GM18508 (cell line): ENCODE results near the gene ITSN1.

Experiments used
- ATAC-seq: cut with Tn5 transposase; IDR thresholded peaks from one replicate; pipeline ENCODE4 v1.9.1; 2021; ENCODE audit warnings: moderate number of reproducible peaks; ENCODE audit not compliant: insufficient read depth, unreplicated experiment

The ITSN1 gene

GRCh38 chr21:33828577-33828976 lies 186.3 kb downstream of the ITSN1 start:
- ATAC-seq: no peak

DNA sequence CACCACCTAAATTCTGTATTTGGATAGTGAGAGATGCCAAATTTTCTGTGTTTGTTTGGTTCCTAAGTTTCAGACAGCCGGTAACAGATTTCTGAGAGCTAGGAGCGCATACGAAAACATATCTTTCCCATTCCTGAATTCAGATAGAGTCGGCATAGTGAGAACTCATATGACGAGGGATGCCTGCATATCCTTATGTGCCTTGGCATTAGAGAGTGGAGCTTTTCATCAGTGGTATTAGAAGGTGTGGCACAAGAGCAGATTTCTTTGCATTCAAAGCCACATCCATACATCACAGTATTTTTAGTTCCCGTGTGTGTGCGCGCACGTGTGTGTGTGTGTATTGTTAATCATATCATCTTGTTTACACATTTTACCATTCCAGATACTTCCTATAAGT lies 187.5 kb downstream of the ITSN1 start:
- no peak for ATAC-seq

DNA sequence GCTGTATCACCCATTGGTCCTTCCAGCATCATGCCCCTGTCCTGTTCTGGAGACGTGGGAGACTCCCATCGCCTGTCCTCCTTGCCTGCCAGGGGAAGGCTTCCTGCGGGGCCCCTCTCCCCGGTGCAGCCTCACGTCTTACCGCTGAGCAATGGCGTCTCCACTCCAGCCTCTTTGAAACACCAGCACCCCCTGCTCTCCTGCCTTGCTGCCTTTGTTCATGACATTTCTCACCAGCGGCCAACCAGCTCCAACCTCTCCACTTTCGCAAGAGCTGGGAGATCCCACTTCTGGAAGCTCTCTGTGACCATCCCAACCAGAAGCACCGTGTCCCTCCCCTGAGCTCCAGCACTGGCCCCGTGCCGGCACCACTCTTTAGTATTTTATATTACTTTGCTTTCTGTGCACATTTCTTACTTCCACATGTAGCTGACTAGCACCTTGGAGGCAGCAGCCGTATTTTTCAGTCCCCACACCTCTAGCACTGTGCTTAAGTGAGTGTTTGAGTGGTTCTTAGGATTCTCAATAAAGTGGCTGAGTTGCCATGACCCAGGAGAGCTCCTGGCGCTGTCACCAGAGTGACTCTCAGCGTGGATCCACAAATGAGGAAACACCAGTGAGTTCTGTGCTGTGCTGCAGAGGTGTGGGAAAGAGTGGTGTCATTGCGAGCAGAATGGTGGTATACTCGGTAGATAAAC lies 189.8 kb downstream of the ITSN1 start:
- ATAC-seq: no peak

DNA sequence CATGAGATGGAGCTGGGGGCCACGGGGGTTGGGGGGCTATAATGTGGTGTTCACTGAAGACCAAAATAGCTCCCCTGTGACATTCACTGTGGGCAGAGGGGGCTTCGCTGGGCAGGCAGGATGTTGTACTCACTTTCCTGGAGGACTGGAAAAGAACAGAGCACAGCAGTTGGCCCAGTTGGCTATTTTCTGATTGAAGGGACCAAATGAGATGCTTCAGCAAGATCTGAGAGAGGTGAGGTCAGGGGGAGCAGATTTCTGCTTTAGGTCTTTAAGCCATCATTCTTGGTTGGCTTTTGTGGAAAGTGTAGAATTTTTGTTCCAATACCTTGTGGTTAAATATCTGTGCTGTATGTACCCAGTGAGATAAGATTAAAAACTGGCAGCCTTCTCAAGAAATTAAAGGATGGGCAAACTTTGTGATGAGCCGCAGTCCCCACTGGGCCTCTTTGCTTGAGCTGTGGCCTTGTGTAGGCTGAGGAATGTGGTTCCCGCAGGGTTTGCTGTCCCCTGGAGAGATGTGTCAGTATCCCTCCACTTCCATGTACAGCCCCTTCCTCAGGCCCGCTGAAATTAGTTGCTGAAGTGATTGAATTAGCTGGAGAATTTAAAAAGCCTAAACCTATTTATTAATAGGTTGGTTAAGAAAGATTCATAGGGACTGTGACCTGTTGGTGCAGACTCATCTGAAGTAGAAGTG lies 192.7 kb downstream of the ITSN1 start:
- no peak for ATAC-seq

DNA sequence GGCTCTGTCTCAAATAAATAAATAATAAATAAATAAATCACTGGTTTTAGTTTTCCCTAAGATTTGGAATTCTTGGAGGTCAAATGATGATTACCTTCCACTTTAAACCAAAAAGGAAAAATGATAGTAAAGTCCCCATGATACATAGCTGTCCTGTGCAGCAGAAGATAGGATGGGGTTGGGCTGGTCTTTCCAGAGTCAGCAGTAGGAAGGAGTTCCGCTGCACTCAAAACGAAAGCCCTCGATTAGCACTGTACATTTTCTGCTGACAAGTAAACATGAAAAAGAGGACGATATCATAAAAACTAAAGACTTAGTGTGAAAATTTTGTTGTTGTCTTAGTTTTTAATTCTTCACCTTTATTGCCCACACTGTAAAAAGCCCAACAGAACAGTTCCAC lies 193.6 kb downstream of the ITSN1 start:
- no peak for ATAC-seq

- ATAC-seq: no peak
Measured at GRCh38 chr21:33836408-33836807, 194.1 kb downstream of the ITSN1 start.

DNA sequence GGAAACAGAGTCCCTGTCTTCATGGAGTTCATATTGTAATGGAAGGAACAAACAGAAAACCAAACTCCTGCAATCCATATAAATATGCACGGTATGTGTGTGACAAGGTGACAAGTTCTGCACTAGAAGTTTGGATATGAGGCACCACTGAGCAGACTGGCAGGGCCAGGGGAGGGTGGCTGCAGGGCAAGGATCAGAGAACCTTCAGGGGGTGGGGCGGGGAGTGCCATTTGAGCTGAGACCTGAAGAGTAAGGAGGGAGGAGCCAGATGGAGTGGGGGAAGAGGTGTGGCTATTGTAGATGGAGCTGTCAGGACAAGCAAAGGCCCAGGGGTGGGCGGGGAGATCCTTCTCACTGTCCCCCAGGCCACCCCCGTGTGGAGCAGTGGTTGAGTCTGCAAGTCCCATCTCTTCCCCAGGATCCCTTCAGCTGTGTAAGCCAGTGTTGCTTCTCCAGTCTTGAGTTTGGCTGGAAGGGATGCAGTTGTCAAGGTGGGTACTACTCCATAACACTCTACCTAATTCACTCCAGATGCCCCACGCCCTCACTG lies 196.9 kb downstream of the ITSN1 start:
- ATAC-seq: no peak

DNA sequence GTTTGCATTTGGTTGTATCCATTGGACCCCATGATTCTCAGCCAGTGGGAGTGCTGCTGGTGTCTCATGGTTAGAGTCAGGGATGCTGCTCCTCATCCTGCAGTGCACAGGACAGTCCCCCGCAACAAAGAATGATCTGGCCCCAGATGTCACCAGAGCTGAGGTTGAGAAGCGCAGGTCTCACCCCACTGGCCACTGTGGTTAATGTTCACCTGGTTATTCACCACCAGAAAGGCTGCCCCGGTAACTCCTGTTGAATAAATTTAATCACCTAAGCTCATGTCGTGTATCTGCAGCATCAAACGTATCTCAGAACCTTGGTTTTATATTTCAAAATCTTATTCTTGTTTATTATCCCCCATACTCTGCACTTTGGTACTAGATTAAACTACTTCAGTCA lies 197.5 kb downstream of the ITSN1 start:
- ATAC-seq: no peak

DNA sequence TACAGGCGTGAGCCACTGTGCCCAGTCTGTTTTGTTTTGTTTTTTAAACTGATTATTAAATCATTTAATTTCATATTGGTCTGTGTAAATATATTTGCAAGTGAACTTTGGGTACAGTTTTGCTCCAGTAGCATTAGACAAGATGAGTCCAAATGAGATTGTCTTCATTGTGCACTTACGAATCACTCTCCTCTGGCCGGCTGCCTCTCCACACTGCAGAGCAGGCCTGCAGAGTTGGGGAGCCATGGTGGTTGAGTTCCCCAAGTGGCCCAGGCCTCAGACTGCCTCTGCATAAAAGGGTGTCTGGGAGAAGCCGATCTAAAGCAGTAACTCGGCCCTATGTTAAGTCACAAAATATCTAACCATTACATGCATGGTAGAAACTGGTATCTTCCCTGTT lies 198.5 kb downstream of the ITSN1 start:
- ATAC-seq: no peak

DNA sequence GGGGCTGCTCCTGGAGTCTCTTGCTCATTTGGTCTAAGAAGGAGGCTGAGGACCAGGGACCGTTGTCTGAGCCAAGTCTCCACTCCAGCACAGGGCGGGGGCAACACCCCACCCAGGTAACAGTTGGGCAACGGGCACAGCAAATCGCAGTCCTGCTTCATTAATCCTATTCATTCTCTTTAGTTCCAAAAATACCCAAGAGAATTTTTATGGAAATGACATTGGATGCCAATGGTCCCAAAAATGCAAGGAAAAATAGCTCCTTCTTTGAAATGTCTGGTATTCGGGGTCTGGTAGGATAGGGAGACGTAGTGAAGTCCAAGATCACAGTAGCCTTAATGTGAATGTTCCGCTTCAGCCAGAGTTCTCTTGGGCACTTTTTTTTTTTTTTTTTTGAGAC lies 199.3 kb downstream of the ITSN1 start:
- ATAC-seq: no peak

GRCh38 chr21:33843216-33843615 lies 200.9 kb downstream of the ITSN1 start:
- ATAC-seq: no peak

- ATAC-seq: no peak
Measured at GRCh38 chr21:33844104-33844889, 202.0 kb downstream of the ITSN1 start.

DNA sequence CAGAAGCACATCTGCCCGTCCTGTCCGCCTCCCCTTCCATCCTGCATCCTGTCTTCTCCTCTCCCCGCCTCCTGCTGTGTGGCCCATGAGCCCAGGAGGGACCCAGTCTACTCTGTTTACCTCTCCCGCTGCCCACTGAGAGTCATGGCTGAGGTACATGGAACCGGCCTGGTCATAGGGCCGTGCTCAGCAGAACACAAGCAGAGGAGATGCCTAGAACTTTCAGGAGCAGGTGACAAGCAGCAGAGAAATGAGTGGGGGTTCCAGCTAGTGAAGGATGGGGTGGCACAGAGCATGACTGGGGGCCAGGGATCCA lies 202.5 kb downstream of the ITSN1 start:
- no peak for ATAC-seq

- ATAC-seq: no peak
Measured at GRCh38 chr21:33846141-33846540, 203.8 kb downstream of the ITSN1 start.

- no peak for ATAC-seq
Measured at GRCh38 chr21:33847588-33848248, 205.4 kb downstream of the ITSN1 start.

DNA sequence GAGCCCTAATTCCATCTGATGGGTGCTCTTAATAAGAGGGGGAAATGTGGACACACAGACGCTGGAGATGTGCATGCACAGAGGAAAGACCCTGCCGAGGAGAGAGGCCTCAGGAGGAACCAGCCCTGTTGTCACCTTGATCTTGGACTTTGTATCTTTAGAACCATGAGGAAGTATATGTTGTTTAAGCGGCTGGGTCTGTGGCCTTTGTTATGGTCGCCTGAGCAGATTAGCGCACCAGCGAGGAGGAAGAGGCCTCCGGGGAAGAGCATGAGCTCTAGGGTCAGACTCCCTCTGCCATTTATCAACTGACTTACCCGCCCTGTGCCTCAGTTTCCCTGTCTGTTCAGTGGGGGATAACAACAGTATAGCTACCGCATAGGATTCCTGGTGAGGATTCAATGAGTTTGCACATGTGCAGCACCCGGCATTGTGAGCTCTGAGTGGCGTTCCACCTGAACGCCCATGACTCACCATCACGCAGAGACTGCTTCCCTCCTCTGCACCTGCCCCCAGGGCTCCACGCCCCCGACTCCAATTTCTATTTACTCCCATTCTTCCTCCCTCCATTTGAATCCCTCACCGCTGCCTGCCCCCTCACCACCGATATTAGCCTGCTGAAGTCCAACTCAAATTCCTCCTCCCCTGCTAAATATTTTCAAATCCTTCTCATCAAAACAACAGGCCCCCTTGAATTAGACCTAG lies 206.1 kb downstream of the ITSN1 start:
- no peak for ATAC-seq

GRCh38 chr21:33849834-33850233 lies 207.5 kb downstream of the ITSN1 start:
- ATAC-seq: no peak

DNA sequence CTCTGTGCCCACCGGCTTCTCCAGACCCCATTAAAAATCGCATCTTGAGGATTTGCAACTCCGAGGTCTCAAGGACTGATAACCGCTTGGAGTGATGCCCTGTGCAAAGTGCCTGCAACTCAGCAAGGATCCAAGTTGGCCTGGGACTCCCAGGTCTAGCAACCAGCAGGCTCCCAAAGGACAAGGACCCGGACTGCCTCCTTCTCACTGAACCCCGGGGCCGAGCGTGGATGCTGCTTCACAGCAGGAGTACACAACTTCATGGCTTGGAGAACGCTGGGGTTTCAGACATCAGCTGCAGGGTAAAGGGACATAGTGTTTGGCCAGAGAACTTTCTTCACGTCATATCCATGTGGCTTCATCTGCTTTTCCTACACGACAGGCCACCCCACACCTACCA lies 208.1 kb downstream of the ITSN1 start:
- ATAC-seq: no peak

DNA sequence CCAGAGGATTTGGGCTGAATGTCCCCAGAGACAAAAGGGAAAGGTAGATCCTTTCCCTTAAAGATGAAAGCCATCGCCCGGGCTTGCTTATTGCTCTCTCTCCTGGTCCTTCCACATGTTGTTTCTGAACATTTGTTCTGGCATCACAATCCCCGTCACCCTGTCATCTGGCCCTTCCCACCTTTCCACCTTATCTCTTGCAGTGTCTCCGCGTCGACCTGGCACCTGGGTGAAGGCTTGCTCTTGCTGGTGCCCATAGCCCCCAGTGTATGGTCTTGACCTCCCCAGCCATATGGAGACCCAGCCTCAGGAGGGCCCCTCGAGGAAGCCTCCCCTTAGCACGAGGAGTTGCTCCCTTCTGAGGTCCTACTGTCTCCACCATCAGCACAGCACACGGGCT lies 208.7 kb downstream of the ITSN1 start:
- ATAC-seq: no peak

- ATAC-seq: no peak
Measured at GRCh38 chr21:33852485-33852884, 210.2 kb downstream of the ITSN1 start.
